T-cell (primary cell): ENCODE results near the gene MYT1. TPM values are rescaled to one million over a fixed set of nuclear protein-coding genes. Genes with fewer than 3 reads are reported as not detected.
A peak's percentile ranks its signal among the peaks of the same experiment; 100 is the strongest.

Experiments
- ATAC-seq, 4 experiments: fragments of 200-7000 bp in 3 of 4; fragments of 150-1000 bp in 1 of 4; cut with Tn5 transposase; replicated peaks in 1 of 4; 1 replicate in 3 of 4; 2 replicates in 1 of 4; pipeline ENCODE4 v1.10.0; 2021; ENCODE audit warnings: moderate library complexity in 3 of 4, mild to moderate bottlenecking in 2 of 4, moderate number of reproducible peaks in 1 of 4
- CTCF ChIA-PET, 2 donors: fragments of 300-600 bp; sonication (Branson Sonifier 250); formaldehyde crosslinking; loops; one replicate each; lab custom pipeline; 2022; ENCODE audit warnings: antibody characterized with exemption in 2 of 2; lab: Charles Lee
- POLR2A ChIA-PET, 2 donors: fragments of 300-600 bp; sonication (Branson Sonifier 250); formaldehyde crosslinking; loops; one replicate each; lab custom pipeline; 2022; ENCODE audit warnings: antibody characterized with exemption in 2 of 2; lab: Charles Lee
- DNase-seq, 35 experiments: peaks; one replicate each; pipeline versions ENCODE4 v3.0.0 to v3.0.0-alpha.2; 2013 to 2023
- H3K27ac ChIP-seq: one replicate; pipeline ENCODE4 v1.5.1; 2013; ENCODE audit warnings: low read length
- H3K27me3 ChIP-seq, 2 experiments: replicated peaks in 1 of 2; 1 replicate in 1 of 2; 2 replicates in 1 of 2; pipeline versions ENCODE4 v1.6.1 to v1.7.0; 2013; ENCODE audit warnings: low read length in 1 of 2, mixed read lengths in 1 of 2; ENCODE audit not compliant: control insufficient read depth in 2 of 2, insufficient read depth in 2 of 2; ENCODE audit errors: extremely low read depth in 1 of 2
- H3K36me3 ChIP-seq, 2 donors: 1 replicate in 1 of 2; 2 replicates in 1 of 2; pipeline versions ENCODE4 v1.6.1 to v1.7.0; 2013; ENCODE audit warnings: low read length in 1 of 2; ENCODE audit not compliant: control insufficient read depth in 2 of 2, insufficient read depth in 1 of 2; ENCODE audit errors: extremely low read depth in 1 of 2
- H3K4me1 ChIP-seq, 2 experiments: 1 replicate in 1 of 2; 2 replicates in 1 of 2; pipeline versions ENCODE4 v1.6.1 to v1.7.0; 2013; ENCODE audit warnings: low read length in 2 of 2, mixed read lengths in 1 of 2; ENCODE audit not compliant: insufficient read depth in 2 of 2, control insufficient read depth in 1 of 2; ENCODE audit errors: extremely low read depth in 1 of 2
- H3K4me3 ChIP-seq, 2 donors: 1 replicate in 1 of 2; 2 replicates in 1 of 2; pipeline versions ENCODE4 v1.5.1 to v1.7.0; 2013; ENCODE audit warnings: mild to moderate bottlenecking in 2 of 2, low read length in 1 of 2, moderate library complexity in 1 of 2; ENCODE audit not compliant: control insufficient read depth in 1 of 2; ENCODE audit errors: extremely low read depth in 1 of 2
- H3K9me3 ChIP-seq: 2 replicates; pipeline ENCODE4 v1.7.0; 2013
- H3K27ac Mint-ChIP-seq, 2 donors: one replicate each; pipeline ENCODE4 v1.8.0; 2020 to 2021; ENCODE audit warnings: mild to moderate bottlenecking in 2 of 2, mixed read lengths in 2 of 2
- H3K27me3 Mint-ChIP-seq, 2 donors: one replicate each; pipeline ENCODE4 v1.8.0; 2021 to 2022; ENCODE audit warnings: mixed read lengths in 2 of 2
- H3K36me3 Mint-ChIP-seq: one replicate; pipeline ENCODE4 v1.8.0; 2021; ENCODE audit warnings: mixed read lengths
- H3K4me1 Mint-ChIP-seq, 3 donors: one replicate each; pipeline ENCODE4 v1.8.0; 2020 to 2022; ENCODE audit warnings: mixed read lengths in 3 of 3, mild to moderate bottlenecking in 1 of 3
- H3K4me3 Mint-ChIP-seq, 3 donors: one replicate each; pipeline ENCODE4 v1.8.0; 2020 to 2022; ENCODE audit warnings: mild to moderate bottlenecking in 3 of 3, mixed read lengths in 3 of 3, moderate library complexity in 3 of 3
- H3K9me3 Mint-ChIP-seq, 3 donors: one replicate each; pipeline ENCODE4 v1.8.0; 2020 to 2022; ENCODE audit warnings: mixed read lengths in 3 of 3
- WGBS: methylation state at CpG from one replicate; pipeline ENCODE4 v1.1.5; 2013; ENCODE audit warnings: missing lambda C conversion rate; ENCODE audit not compliant: insufficient coverage; 5-methylcytosine and 5-hydroxymethylcytosine counted together
- total RNA-seq, 35 experiments: library from RNA in 6 of 35; stranded (reverse) in 6 of 35; fragments of 120-200 nt in 1 of 35; gene quantifications; one replicate each; pipeline versions ENCODE4 v1.2.1 to v1.2.4 and lab custom pipeline; 2013 to 2026

Gene MYT1
- total RNA-seq, 5 donors from 2014 or later (not counting 1 experiment from before 2014, with no cell fraction given): 0.06 TPM; not detected in 4

DNA sequence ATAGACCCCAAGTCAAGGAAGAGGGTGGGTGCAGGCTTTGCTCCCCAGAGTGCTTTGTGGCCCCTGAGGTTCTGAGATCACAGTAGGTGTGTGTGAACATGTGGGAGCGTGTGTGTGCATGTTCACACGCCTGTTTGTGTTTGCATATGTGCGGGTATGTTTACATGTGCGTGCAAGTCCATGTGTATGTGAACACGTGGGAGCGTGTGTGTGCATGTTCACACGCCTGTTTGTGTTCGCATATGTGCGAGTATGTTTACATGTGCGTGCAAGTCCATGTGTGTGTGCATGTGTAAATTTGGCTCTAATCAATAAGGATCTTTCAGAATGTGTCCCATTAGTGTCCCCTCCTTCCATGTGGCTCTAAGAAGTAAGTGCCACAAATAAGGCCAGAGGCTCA lies 49.9 kb downstream of the MYT1 start:
- no peaks in the 10 kb centered on the region for H3K36me3 ChIP-seq
- H3K27me3 ChIP-seq: peaks cover 0 to 27% of the 10 kb centered on the region in 2 experiments
- H3K4me3 ChIP-seq: no peak overlapping the region
- 93% methylated on average over 7 of the region's 10 CpGs for WGBS
- ATAC-seq (no peak), DNase-seq (no peak)
- H3K36me3 Mint-ChIP-seq: no peaks in the 10 kb centered on the region
- no peak overlapping the region for H3K4me3 Mint-ChIP-seq
- H3K27me3 Mint-ChIP-seq: no peaks in the 10 kb centered on the region
- peaks cover 10 to 18% (median 16%) of the 10 kb centered on the region in 3 donors for H3K4me1 Mint-ChIP-seq
- ChIA-PET CTCF (no interaction called here), POLR2A (no interaction called here)
- no peaks in the 10 kb centered on the region for H3K9me3 ChIP-seq
- no peaks in the 10 kb centered on the region for H3K9me3 Mint-ChIP-seq
- H3K27ac Mint-ChIP-seq: no peak overlapping the region
- H3K4me1 ChIP-seq: peaks cover 4 to 17% of the 10 kb centered on the region in 2 experiments
- no peak overlapping the region for H3K27ac ChIP-seq

- Mint-ChIP-seq H3K27ac (peak overlapping the region; percentile 47 to 68), H3K27me3 (no peaks in the 10 kb centered on the region), H3K36me3 (no peaks in the 10 kb centered on the region), H3K9me3 (no peaks in the 10 kb centered on the region), H3K4me3 (peak overlapping the region in 1 of 3 donors; percentile 1), H3K4me1 (peaks cover 10 to 23% (median 16%) of the 10 kb centered on the region in 3 donors)
- ChIA-PET CTCF (no interaction called here), POLR2A (no interaction called here)
- peaks cover 4 to 20% of the 10 kb centered on the region in 2 experiments for H3K4me1 ChIP-seq
- no peak overlapping the region for H3K4me3 ChIP-seq
- DNase-seq (no peak), ATAC-seq (no peak)
- 46% methylated on average over 6 of the region's 6 CpGs for WGBS
- no peak overlapping the region for H3K27ac ChIP-seq
- no peaks in the 10 kb centered on the region for H3K9me3 ChIP-seq
- H3K27me3 ChIP-seq: peaks cover 0 to 29% of the 10 kb centered on the region in 2 experiments
- no peaks in the 10 kb centered on the region for H3K36me3 ChIP-seq
These were observed 50.7 kb downstream of the MYT1 start for GRCh38 chr20:64214952-64215351.

GRCh38 chr20:64216036-64216435 lies 51.8 kb downstream of the MYT1 start:
- Histone ChIP-seq H3K9me3 (no peaks in the 10 kb centered on the region), H3K4me3 (no peak overlapping the region), H3K27ac (no peak overlapping the region), H3K36me3 (no peaks in the 10 kb centered on the region), H3K27me3 (peaks cover 0 to 29% of the 10 kb centered on the region in 2 experiments), H3K4me1 (peaks cover 4 to 20% of the 10 kb centered on the region in 2 experiments)
- Mint-ChIP-seq H3K4me3 (no peak overlapping the region), H3K4me1 (peaks cover 10 to 23% (median 16%) of the 10 kb centered on the region in 3 donors), H3K27me3 (no peaks in the 10 kb centered on the region), H3K9me3 (no peaks in the 10 kb centered on the region), H3K36me3 (no peaks in the 10 kb centered on the region), H3K27ac (no peak overlapping the region)
- ATAC-seq (no peak), DNase-seq (no peak)
- CTCF ChIA-PET: no interaction called here
- POLR2A ChIA-PET: no interaction called here
- WGBS: 77% methylated on average over 3 of the region's 3 CpGs

GRCh38 chr20:64216910-64217309 lies 52.7 kb downstream of the MYT1 start:
- Mint-ChIP-seq H3K27ac (no peak overlapping the region), H3K9me3 (no peaks in the 10 kb centered on the region), H3K27me3 (no peaks in the 10 kb centered on the region), H3K4me3 (no peak overlapping the region), H3K36me3 (no peaks in the 10 kb centered on the region), H3K4me1 (peaks cover 10 to 23% (median 16%) of the 10 kb centered on the region in 3 donors)
- DNase-seq (no peak), ATAC-seq (no peak)
- Histone ChIP-seq H3K4me3 (no peak overlapping the region), H3K36me3 (no peaks in the 10 kb centered on the region), H3K27ac (no peak overlapping the region), H3K4me1 (peaks cover 4 to 20% of the 10 kb centered on the region in 2 experiments), H3K9me3 (no peaks in the 10 kb centered on the region), H3K27me3 (peaks cover 0 to 32% of the 10 kb centered on the region in 2 experiments)
- ChIA-PET POLR2A (no interaction called here), CTCF (no interaction called here)
- WGBS: 82% methylated on average over 5 of the region's 11 CpGs

GRCh38 chr20:64217539-64218221 lies 53.4 kb downstream of the MYT1 start:
- H3K27me3 Mint-ChIP-seq: no peaks in the 10 kb centered on the region
- DNase-seq: no peak
- H3K4me1 ChIP-seq: peaks cover 4 to 20% of the 10 kb centered on the region in 2 experiments
- no peaks in the 10 kb centered on the region for H3K9me3 Mint-ChIP-seq
- no peak overlapping the region for H3K27ac Mint-ChIP-seq
- ChIA-PET POLR2A (no interaction called here), CTCF (no interaction called here)
- no peaks in the 10 kb centered on the region for H3K36me3 Mint-ChIP-seq
- H3K4me3 Mint-ChIP-seq: no peak overlapping the region
- no peak overlapping the region for H3K27ac ChIP-seq
- no peak overlapping the region for H3K4me3 ChIP-seq
- peaks cover 10 to 23% (median 16%) of the 10 kb centered on the region in 3 donors for H3K4me1 Mint-ChIP-seq
- ATAC-seq: no peak
- H3K9me3 ChIP-seq: no peaks in the 10 kb centered on the region
- WGBS: 88% methylated on average over 7 of the region's 13 CpGs
- H3K27me3 ChIP-seq: peaks cover 0 to 39% of the 10 kb centered on the region in 2 experiments
- H3K36me3 ChIP-seq: no peaks in the 10 kb centered on the region

- H3K9me3 Mint-ChIP-seq: no peaks in the 10 kb centered on the region
- no peaks in the 10 kb centered on the region for H3K9me3 ChIP-seq
- POLR2A ChIA-PET: no interaction called here
- peak in 1 of 35 experiments; percentile 9 for DNase-seq
- H3K27me3 ChIP-seq: peaks cover 0 to 41% of the 10 kb centered on the region in 2 experiments
- 69% methylated on average over 11 of the region's 12 CpGs for WGBS
- H3K27ac Mint-ChIP-seq: no peak overlapping the region
- no peak overlapping the region for H3K27ac ChIP-seq
- H3K36me3 ChIP-seq: no peaks in the 10 kb centered on the region
- CTCF ChIA-PET: no interaction called here
- H3K27me3 Mint-ChIP-seq: peaks cover 0 to 7% of the 10 kb centered on the region in 2 donors
- no peaks in the 10 kb centered on the region for H3K36me3 Mint-ChIP-seq
- no peak for ATAC-seq
- no peak overlapping the region for H3K4me3 ChIP-seq
- H3K4me1 ChIP-seq: peaks cover 4 to 19% of the 10 kb centered on the region in 2 experiments
- H3K4me1 Mint-ChIP-seq: peaks cover 16 to 24% (median 18%) of the 10 kb centered on the region in 3 donors
- no peak overlapping the region for H3K4me3 Mint-ChIP-seq
These were observed 55.0 kb downstream of the MYT1 start for GRCh38 chr20:64219202-64219601.
